ENCODE data around the gene TIMM13. TPM values are rescaled to one million over a fixed set of nuclear protein-coding genes. Genes with fewer than 3 reads are reported as not detected.

TIMM13 gene
- polyA plus RNA-seq, 3 donors: 17.3 to 89.3 (median 72.4) TPM

DNA sequence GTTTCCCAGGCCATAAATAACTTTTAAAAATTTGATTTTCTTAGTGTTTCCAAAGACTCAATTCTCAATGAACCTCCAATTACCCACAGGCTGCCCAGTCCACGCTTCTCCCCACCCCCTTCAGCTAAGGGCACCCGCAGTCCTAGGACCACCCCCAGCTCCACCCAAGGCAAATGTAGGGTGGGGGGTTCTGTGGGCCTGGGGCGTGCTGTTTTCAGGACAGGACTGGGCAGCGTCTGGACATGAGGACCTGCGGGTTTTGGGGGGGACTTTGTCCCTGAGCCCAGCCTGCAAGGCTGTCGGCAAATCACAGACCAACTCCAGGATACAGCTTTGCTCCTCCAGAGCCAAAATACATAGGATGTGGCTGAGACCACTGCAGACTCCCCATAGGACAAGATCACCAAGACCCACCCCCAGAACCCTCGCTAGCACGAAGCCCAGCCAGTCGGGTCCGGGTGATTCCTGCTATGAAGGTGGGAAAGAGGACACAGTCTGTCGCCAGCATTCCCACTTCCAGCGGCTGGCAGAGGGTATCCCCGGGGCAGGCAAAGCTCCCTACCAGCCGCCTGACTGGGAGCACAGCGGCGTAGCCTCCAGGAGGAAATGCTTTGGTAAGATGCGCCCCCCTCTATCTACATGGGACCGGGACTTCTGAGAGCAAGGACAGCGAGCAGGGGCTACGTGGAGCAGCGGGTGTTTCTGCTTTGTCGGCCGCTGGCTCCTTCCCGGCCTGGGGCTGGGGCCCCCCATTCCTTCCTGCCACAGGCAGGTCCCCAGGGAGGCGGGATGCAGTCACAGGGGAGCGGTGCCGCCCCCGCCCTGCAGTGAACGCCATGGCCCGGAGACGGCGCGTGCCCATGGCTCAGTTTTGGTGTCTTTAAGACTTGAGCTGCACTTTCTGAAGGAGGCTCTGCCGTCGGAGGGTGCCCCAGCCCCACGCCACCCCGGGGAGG is 1.6 kb upstream of the TIMM13 start:
- no peaks in the 10 kb centered on the region for H3K9me3 ChIP-seq (replicated peaks in 1 of 2; ENCODE audit: control insufficient read depth in 1 of 2, insufficient read depth in 1 of 2, low read length in 2 of 2)
- H3K4me3 ChIP-seq (replicated peaks in 1 of 3; ENCODE audit: low read depth in 2 of 3, low read length in 3 of 3): no peak overlapping the region
- Mint-ChIP-seq H3K4me3 (no peak overlapping the region), H3K4me1 (peaks cover 17% of the 10 kb centered on the region), H3K9me3 (no peaks in the 10 kb centered on the region), H3K27me3 (ENCODE audit: low read depth in 3 of 3) (peaks cover 0 to 2% (median 0%) of the 10 kb centered on the region in 3 donors), H3K27ac (peak overlapping the region in 5 of 7 donors; percentile 19 to 97 (median 66)), H3K36me3 (peaks cover 12 to 42% of the 10 kb centered on the region in 2 donors)
- peaks cover 15 to 49% of the 10 kb centered on the region in 2 donors for H3K36me3 ChIP-seq (replicated peaks in 1 of 2; ENCODE audit: control insufficient read depth in 1 of 2, insufficient read depth in 2 of 2, low read length in 2 of 2)
- H3K79me2 ChIP-seq (ENCODE audit: insufficient read depth, low read length): peaks cover 21% of the 10 kb centered on the region
- peaks cover 21 to 28% of the 10 kb centered on the region in 2 donors for H3K4me1 ChIP-seq (ENCODE audit: control insufficient read depth in 1 of 2, insufficient read depth in 2 of 2, low read length in 2 of 2)
- intact Hi-C loops (cut with micrococcal nuclease): no loop called here
- peak overlapping the region in 1 of 2 donors; percentile 95 for H3K27ac ChIP-seq (ENCODE audit: low read depth in 1 of 2, low read length in 2 of 2)
- peak overlapping the region; percentile 91 for H2AFZ ChIP-seq (ENCODE audit: insufficient read depth, low read depth, low read length, poor library complexity, severe bottlenecking)
- H3K27me3 ChIP-seq (ENCODE audit: control insufficient read depth in 2 of 2, insufficient read depth in 2 of 2, low read length in 2 of 2): no peaks in the 10 kb centered on the region
- H4K20me1 ChIP-seq (ENCODE audit: insufficient read depth, low read length): peaks cover 25% of the 10 kb centered on the region
- H3K9ac ChIP-seq (ENCODE audit: insufficient read depth, low read length, poor library complexity, severe bottlenecking): no peak overlapping the region
- peak in 1 of 3 donors; percentile 3 for DNase-seq
- TF ChIP-seq, protein P1, sequence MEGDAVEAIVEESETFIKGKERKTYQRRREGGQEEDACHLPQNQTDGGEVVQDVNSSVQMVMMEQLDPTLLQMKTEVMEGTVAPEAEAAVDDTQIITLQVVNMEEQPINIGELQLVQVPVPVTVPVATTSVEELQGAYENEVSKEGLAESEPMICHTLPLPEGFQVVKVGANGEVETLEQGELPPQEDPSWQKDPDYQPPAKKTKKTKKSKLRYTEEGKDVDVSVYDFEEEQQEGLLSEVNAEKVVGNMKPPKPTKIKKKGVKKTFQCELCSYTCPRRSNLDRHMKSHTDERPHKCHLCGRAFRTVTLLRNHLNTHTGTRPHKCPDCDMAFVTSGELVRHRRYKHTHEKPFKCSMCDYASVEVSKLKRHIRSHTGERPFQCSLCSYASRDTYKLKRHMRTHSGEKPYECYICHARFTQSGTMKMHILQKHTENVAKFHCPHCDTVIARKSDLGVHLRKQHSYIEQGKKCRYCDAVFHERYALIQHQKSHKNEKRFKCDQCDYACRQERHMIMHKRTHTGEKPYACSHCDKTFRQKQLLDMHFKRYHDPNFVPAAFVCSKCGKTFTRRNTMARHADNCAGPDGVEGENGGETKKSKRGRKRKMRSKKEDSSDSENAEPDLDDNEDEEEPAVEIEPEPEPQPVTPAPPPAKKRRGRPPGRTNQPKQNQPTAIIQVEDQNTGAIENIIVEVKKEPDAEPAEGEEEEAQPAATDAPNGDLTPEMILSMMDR (IDR thresholded peaks at IDR 0.05): no peak
- peak overlapping the region; percentile 81 for H3K4me2 ChIP-seq (replicated peaks; ENCODE audit: extremely low read depth, low read length, poor library complexity, severe bottlenecking)
- WGBS (ENCODE audit: insufficient coverage): 93% methylated on average over 17 of the region's 37 CpGs

DNA sequence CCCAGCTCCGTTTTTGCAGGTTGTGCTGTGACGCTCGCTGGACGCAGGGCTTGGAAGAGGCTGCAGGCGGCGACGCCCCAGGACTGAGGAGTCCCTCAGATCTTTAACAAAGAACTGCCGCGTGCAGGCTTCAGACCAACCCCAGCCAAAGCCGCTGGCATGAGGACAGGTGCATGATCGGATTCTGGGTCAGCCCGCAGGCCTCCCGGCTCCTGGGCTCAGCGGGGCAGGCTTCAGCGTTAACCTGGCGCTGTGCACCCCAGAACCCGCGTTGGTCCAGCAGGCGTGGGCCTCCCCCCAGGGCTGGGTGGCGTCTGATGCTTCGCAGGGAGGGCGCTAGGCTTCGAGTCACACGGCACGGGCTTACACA is 920 bp upstream of the TIMM13 start:
- peak overlapping the region; percentile 83 to 95 for H3K4me3 Mint-ChIP-seq
- TF ChIP-seq, protein P1 (IDR thresholded peaks at IDR 0.05): no peak
- H3K9me3 Mint-ChIP-seq: no peaks in the 10 kb centered on the region
- intact Hi-C loops (cut with micrococcal nuclease): no loop called here
- Histone ChIP-seq H3K27me3 (ENCODE audit: control insufficient read depth in 2 of 2, insufficient read depth in 2 of 2, low read length in 2 of 2) (no peaks in the 10 kb centered on the region), H3K36me3 (replicated peaks in 1 of 2; ENCODE audit: control insufficient read depth in 1 of 2, insufficient read depth in 2 of 2, low read length in 2 of 2) (peaks cover 12 to 47% of the 10 kb centered on the region in 2 donors), H3K27ac (ENCODE audit: low read depth in 1 of 2, low read length in 2 of 2) (peak overlapping the region; percentile 78 to 95), H3K9ac (ENCODE audit: insufficient read depth, low read length, poor library complexity, severe bottlenecking) (peak overlapping the region; percentile 87), H3K4me3 (replicated peaks in 1 of 3; ENCODE audit: low read depth in 2 of 3, low read length in 3 of 3) (peak overlapping the region in 2 of 3 experiments; percentile 71 to 88), H3K79me2 (ENCODE audit: insufficient read depth, low read length) (peaks cover 21% of the 10 kb centered on the region), H2AFZ (ENCODE audit: insufficient read depth, low read depth, low read length, poor library complexity, severe bottlenecking) (peak overlapping the region; percentile 91), H4K20me1 (ENCODE audit: insufficient read depth, low read length) (peaks cover 32% of the 10 kb centered on the region), H3K9me3 (replicated peaks in 1 of 2; ENCODE audit: control insufficient read depth in 1 of 2, insufficient read depth in 1 of 2, low read length in 2 of 2) (no peaks in the 10 kb centered on the region), H3K4me1 (ENCODE audit: control insufficient read depth in 1 of 2, insufficient read depth in 2 of 2, low read length in 2 of 2) (peaks cover 21 to 28% of the 10 kb centered on the region in 2 donors), H3K4me2 (replicated peaks; ENCODE audit: extremely low read depth, low read length, poor library complexity, severe bottlenecking) (peak overlapping the region; percentile 81)
- 69% methylated on average over 25 of the region's 25 CpGs for WGBS (ENCODE audit: insufficient coverage)
- DNase-seq: peak in 1 of 3 donors; percentile 7
- H3K27me3 Mint-ChIP-seq (ENCODE audit: low read depth in 3 of 3): peaks cover 0 to 2% (median 0%) of the 10 kb centered on the region in 3 donors
- H3K4me1 Mint-ChIP-seq: peaks cover 17% of the 10 kb centered on the region
- peak overlapping the region; percentile 90 to 99 (median 97) for H3K27ac Mint-ChIP-seq
- peaks cover 10 to 38% of the 10 kb centered on the region in 2 donors for H3K36me3 Mint-ChIP-seq

All from CD14-positive monocyte (primary cell).